RPMI7951 (cell line): ENCODE data around the gene MLX. TPM values are rescaled to one million over a fixed set of nuclear protein-coding genes. Genes with fewer than 3 reads are reported as not detected.

ENCODE experiments used
- DNase-seq: peaks from one replicate; pipeline ENCODE4 v3.0.0-alpha.2; 2012; ENCODE audit warnings: low read depth
- total RNA-seq: library from RNA; depleted of rRNA; stranded (reverse); fragments of >200 nt; shearing (Covaris generic); gene quantifications from 2 replicates; pipeline ENCODE4 v1.2.3, GENCODE V29; 2014; rRNA removed

Gene MLX, protein sequence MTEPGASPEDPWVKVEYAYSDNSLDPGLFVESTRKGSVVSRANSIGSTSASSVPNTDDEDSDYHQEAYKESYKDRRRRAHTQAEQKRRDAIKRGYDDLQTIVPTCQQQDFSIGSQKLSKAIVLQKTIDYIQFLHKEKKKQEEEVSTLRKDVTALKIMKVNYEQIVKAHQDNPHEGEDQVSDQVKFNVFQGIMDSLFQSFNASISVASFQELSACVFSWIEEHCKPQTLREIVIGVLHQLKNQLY
- 28.1 and 29.7 TPM in 2 replicates for total RNA-seq

DNA sequence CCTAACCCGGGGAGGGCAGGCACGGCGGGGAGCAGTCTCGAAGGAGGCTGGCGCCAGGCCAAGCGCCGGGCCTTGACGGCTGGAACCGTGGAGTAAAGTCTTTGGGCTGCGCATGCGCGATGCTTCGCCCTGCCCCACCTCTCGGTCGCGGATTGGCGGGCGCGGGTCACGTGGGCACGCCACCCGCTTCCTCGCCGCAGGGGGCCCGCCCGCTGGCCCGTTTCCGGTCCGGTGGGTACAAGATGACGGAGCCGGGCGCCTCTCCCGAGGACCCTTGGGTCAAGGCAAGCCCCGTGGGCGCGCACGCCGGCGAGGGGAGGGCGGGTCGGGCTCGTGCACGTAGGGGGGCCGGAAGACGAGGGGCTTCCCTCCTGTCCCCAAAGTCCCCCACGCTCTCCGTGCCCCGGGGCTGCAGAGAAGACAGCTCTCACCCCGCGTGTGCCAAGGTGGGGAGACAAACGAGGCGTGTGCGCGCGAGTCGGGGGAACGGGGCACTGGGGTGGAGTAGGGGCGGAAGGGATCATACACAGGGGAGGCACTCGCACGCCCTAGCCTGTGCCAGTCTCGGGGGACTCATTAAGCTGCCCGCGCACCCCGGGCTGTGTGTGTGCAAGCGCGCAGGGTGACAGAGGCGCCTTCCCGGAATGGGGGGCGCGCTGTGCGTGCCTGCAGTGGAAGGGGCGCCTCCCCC is at the start of gene MLX:
Gene MLX (plus strand): TSS at position 218 of the 691 bp plus-strand sequence. CDS start 25 bp downstream, at position 243.
- DNase-seq, result peak; percentile 86

DNA sequence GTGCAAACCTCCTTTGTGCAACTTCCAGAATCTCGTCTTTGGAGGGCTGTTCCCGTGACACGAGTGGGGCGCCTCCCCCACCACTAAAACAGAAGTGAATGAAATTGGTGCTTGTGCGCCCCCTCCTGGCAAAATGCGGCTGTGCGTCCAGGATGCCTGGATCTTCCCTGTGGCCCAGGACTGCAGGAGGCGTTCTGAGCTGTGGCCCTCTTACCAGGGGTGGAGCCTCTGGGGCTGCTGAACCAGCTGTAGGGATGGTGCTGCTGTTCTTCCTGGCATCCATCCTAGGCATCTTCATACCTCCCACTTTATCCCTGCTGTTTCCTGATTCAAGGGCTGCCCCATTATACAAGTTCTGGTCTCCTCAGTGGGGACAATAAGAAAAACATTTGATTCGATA is 49.4 kb upstream of the MLX start:
- DNase-seq, result peak; percentile 91

DNA sequence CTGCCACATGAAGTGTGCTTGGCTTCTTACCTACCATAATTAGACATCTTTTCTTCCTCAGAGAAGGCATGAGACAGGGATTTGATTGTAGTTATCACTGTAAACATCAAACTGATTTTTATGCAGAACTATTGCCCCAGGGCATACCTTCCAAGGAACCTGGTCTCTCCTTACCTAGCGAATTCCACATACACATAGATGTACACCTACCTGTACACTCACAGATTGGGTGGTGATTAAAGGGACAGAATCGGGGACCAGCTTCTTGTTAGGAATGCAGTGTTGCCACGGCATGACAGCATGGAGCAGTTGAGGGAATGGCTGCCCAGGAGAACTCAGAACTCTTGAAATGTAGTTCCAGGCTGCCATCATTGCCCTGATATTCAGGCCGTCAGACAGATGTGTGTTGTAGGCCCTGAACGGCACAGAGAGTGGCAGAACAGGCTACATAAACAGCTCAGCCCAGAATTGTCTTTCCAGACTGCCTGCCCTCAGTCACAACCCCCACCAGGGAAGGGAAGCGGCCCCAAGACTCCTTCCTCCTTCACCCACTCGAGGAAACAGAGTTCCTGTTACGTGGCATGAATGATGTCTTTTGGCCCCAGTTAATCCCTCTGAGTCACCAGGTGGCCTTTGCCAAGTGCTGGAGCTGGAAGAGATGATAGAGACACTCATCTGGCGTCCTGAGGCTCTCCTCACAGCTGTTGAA is 48.7 kb upstream of the MLX start:
- peak; percentile 97 for DNase-seq

DNA sequence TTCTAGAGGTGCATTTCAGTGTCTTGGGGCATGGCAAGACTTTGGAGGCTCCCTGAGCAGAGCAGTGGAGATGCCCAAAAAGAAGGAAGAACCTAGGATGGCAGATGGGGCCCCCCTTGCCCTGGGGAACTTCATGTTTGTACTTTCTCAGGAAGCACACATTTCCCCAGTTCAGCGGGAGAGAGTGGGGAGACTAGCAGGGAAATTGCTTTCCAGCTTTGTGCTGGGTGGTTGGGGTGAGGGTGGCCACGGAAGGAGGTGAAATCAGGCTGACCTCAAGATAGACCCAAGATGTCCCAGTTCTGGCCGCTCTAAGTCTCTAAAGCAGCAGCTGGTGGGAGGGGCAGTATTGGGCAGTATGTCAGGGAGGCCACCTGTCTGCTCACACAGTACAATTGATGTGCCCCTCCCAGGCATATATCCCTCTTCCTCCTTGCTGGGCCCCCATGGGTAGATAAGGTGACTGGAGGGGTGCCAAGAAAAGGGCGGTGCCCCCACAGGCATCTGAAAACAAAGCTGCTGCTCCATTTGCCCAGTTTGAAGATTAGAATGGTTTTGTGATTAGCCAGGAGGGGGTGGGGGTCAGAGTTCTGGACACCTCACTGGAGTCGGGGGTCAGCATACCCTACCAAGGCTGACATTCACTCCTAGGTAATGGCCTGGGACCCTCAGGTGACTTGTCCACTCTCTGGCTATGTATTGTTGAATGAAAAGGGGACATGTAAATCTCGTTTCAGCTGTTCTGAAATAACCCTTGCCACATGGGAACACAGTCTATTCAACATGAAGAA is 48.0 kb upstream of the MLX start:
- DNase-seq, result peak; percentile 82

DNA sequence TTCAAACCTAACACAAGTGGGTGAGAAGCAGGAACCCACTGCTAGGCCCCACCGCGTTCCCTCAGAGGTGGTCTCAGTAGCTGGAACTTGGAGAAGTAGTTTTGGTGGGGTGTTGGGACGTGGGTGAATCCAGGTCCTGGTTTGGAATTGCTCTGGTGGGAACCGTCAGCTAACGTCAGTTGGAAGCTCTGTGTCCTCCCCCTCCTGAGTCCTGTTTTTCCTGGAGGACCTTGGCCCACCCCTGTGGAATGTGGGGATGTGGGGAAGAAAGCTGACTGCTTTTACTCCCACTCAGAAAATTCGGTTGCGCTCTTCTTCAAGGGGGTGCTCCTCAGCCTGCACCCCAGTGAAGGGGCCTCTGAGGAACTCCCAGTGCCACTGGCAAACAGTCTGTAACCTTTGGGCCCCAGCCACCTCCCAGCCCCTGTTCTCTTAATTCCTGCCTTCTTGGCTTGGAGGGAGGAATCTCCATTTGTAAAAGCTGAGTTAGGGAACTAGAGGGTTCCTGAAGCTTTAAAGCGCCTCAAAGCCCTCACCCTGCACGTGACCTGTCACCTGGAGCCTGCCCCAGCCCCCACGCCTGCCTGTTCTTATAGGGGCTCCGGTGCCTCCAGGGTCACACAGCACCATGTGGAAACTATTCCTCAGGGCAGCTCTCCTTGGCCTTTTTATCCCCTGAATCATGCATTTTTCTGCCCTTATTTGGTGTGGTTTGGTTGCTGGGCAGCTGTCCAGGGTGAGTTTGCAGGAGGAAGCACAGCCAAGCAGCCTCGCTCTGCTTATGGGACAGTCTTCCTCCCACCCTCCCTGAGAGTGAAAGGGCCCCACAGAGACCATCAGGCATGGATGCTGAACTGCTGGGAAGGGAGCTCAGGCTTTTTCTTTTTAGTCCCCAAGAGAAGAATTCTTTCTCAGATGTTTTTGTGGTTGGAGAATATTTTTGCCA is 47.1 kb upstream of the MLX start:
- peak; percentile 98 for DNase-seq

DNA sequence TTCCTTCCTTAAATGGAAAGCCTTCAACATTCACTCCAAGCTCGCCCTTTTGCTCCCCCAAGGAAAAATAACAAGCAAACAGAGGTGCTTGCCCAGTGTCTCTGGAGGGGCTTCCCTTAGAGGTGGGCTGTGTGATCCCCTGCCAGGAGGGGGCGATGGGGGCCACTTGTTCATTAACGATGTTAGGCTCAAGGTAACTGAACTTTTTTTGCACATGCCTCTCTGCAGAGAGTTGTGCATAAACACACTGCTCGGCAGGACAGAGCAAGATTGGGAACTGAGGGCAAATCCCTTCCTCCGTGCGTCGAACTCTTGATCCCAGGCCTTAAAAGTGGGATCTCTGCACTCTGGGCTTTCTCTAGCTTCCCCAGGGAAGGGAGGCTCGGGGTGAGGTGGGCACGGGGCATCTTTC is 46.4 kb upstream of the MLX start:
- no peak for DNase-seq

DNA sequence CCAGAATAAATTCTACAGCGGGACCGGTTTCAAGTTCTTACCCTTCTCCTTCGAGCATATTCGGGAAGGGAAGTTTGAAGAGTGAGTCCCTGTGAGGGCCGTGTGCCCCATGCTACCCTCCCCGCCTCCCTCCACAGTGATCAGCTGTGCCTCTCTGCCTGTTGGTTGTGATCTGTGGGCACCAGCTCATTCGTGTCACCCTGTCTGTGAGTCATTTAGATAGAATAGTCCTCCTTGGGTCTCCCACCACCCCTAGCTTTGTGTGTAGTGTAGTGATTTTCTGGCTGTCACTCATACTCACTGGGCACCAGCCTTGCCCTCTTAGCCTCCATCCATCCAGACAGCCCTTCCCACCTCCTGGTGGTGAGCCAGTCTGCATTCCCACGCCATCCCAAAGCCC is 45.9 kb upstream of the MLX start:
- DNase-seq, result peak; percentile 62

DNA sequence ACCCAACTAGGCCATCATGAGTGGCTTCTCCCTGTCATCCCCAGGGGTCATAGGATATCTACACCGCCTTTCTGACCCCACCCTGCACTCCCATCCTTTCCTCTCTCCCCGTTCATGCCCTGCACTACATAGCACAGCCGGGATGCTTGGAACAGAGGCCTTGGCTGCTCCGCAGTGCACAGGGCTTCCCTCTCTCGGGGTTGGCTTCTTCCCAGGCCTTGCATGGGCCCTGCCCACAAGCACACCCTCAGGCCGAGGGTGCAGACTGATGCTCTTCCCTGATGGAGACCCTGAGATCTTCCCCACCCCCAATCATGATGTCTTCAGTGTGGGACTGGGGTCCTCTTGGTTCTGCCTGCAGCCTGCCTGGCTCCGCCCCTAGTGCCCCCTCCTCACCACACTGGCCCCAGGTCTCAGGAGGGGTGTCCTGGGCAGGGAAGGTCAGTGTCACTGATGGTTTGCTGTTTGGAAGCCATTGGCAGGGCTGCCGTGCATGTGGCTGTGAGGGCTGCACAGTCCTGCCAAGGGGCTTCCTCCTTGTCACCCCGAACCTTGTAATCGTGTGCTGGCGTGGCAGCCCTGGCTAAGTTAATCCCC is 45.1 kb upstream of the MLX start:
- no peak for DNase-seq

DNA sequence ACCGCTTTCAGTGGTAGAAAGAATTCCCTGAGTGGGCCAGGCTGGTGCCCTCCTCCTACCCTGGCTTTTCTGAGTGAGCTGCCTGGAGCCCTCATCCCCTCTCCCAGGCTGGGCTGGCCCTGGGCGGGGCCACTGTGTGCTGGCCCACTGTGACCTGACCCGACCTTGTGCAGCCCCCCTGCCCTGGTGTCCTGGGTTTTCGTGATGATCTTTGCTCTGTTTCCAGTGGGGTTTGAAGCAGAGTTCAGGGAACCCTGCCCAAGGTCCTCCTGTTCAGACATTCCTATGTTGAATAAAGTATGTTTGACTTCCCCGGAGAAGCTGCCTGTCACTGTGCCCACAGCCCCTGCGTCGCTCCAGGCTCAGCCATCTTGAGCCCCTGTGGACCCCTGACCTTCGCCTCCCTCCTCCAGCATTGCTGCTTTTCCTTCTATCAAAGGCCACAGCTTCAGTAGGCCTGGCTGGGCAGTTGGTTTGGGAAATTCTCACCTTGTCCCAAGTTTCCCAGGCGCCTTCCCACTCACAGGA is 44.6 kb upstream of the MLX start:
- no peak for DNase-seq

DNA sequence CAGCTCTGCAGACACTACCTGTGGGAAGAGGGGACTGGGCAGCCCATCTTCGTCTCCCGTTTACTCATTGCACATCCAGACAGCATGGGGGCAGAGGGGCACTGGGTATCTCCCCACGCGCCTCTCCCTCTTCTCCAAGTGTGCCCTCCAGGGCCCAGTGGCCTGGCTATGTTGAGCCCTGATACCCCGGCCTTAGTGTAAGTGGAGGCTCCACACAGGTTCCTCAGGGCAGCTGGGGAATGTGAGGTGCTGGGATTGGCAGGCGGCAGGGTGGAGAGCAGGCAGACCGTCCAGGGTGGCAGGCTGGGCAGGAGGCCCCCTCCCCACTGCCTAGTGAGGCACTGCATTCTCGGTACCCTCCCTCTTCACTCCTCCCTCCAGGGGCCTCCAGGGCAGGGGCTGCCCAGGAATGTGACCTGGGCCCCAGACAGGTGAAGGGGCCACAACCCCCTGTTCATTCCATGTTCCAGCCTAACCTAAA is 44.1 kb upstream of the MLX start:
- no peak for DNase-seq

DNA sequence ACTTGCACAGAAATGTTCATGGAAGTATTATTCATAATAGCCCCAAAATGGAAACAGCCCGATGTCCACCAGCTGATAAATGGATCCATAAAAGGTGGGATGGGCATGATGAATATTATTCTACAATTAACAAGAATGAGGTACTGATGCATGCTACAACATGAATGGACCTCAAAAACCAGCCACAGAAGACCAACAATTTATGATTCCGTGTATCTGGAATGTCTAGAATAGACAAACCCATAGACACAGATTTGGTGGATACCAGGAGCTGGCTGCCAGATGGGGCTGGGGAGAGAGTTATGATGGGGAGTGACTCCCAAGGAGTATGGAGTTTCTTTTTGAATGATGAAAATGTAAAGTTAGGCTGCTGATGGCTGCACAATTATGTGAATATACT is 41.7 kb upstream of the MLX start:
- peak; percentile 42 for DNase-seq

DNA sequence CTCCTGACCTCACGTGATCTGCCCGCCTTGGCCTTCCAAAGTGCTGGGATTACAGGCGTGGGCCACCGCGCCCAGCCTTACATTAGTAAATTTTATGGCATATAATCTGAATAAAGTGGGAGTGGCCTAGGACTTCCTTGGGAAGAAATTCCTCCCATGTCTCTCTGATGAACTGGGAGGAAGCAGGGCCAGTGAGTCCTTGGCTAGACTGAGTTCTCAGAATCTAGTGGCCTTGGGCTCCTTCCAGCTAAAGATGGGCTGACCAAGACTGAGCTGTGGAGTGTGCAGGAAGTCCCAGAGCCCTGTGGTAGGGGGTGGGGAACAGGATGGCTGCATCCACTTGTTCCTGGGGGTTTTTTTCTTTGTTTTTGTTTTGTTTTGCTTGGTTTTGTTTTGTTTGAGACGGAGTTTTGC is 40.9 kb upstream of the MLX start:
- peak; percentile 66 for DNase-seq

DNA sequence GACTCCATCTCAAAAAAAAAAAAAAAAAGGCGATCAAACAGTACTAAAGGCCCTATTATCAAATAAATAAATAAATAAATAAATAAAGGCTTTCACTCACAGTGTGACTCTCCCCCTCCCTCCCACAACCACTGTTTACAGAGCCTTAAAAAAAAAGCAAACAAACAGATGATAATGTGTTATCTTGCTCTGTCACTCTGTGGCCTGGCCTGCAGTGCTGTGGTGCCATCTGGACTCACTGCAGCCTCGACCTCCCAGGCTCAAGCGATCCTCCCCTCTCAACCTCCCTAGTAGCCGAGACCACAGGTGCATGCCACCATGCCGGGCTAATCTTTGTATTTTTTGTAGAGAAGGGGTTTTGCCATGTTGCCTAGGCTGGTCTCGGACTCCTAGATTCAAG is 39.0 kb upstream of the MLX start:
- no peak for DNase-seq

DNA sequence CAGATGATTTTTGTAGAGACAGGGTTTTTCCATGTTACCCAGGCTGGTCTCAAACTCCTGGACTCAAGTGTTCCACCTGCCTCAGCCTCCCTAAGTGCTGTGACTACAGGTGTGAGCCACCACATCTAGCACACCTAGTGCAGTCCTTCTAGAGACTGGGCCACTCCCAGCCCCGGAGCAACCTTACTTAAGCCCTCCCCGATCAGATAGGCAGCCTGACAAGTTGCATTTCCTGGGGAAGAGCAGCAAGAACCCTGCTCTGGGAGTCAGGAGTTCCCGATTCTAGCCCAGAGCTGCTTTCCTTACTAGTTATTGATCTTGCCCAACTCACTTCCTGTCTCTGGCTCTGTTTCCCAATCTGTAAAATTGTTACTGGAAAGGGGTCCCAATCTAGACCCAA is 37.8 kb upstream of the MLX start:
- no peak for DNase-seq

DNA sequence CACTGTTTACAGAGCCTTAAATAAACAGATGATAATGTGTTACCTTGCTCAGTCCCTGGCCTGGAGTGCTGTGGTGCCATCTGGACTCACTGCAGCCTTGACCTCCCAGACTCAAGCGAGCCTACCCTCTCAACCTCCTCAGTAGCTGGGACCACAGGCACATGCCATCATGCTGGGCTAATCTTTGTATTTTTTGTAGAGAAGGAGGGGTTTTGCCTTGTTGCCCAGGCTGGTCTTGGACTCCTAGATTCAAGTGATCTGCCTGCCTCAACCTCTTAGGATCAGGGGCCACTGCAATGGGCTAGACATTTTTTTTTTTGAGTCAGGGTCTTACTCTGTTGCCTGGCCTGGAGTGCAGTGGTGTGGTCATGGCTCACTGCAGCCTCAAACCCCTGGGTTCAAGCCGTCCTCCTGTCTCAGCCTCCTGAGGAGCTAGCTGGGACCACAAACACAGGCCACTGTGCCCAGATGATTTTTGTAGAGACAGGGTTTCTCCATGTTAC is 35.9 kb upstream of the MLX start:
- DNase-seq, result no peak

DNA sequence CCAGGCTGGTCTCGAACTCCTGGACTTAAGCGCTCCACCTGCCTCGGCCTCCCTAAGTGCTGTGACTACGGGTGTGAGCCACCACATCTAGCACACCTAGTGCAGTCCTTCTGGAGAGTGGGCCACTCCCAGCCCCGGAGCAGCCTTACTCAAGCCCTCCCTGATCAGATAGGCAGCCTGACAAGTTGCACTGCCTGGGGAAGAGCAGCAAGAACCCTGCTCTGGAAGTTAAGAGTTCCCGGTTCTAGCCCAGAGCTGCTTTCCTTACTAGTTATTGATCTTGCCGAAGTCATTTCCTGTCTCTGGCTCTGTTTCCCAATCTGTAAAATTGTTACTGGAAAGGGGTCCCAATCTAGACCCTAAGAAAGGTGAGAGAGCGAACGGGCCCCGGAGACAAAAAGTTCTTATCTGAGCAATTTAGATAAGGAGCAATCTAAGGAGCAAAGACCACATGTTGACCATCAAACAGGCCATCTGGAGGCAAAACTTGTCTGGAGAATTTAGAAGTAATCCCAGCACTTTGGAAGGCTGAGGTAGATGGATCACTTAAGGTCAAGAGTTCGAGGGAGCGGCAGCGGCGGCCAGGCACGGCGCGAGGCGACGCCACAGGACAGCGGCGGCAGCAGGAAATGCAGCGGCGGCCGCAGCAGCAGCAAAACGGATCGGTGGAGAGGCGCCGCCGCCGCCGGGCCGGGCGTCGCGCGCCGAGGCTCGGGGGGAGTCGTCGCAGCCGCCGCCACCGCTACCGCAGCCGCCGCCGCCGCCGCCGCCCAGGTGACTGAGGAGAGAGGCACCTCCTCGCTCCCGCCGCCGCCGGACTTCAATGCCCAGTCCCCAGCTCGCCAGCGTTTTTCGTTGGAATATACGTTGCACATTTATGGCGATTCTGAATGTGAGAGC is 35.2 kb upstream of the MLX start:
- peak; percentile 59 for DNase-seq

DNA sequence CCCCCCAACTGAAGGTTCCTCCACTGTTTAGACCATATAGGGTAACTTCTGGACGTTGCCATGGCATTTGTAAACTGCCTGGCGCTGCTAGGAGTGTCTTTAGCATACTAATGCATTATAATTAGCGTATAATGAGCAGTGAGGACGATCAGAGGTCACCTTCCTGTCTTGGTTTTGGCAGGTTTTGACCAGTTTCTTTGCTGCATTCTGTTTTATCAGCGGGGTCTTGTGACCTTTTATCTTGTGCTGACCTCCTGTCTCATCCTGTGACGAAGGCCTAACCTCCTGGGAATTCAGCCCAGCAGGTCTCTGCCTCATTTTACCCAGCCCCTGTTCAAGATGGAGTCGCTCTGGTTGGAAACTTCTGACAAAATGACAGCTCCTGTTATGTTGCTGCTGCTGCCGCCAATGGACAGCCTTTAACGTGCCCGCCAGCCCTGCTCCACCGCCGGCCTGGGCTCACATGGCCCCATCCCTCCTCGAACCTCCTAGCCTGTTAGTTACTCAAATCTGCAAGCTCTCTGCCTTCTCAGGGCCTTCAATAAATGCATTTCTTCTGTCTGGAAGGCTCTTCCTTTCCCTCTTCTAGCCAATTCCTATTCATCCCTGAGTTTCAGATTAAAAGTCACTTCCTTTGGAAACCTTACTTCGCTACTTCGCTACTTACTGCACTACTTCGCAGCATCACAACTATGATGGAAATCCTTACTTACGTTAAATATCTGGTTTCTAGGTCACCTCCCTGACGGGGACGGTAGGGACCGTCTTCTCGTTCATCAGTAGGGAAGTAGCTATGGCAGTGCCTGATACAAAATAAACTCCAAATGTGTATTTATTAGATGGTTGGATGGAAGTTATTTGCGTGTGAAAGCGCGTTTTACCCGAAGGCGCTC is 31.5 kb upstream of the MLX start:
- no peak for DNase-seq

DNA sequence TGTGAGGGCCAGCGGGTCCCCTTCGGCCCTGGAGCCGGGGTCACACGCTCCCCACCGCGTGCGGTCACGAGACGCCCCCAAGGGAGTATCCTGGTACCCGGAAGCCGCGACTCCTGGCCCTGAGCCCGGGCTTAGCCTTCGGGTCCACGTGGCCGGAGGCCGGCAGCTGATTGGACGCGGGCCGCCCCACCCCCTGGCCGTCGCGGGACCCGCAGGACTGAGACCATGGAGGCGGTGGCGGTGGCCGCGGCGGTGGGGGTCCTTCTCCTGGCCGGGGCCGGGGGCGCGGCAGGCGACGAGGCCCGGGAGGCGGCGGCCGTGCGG is 30.9 kb upstream of the MLX start, which contains the start of gene NAGLU:
Gene NAGLU (plus strand): TSS at position 194 of the 324 bp plus-strand sequence. CDS start 32 bp downstream, at position 226.
- peak; percentile 88 for DNase-seq
